Activated T-helper 1 cell treated with anti-CD3 and anti-CD28 coated beads, Interleukin-12 subunit alpha, Interleukin-12 subunit beta, Interleukin-2, Interleukin-4 antibody, amounts not matched to agents 30 ng/mL and 10 ng/mL and 1 ng/mL, durations not matched to agents 14 hours and 24 hours and 36 hours (primary cell): ENCODE data around the gene DAAM1. TPM values are rescaled to one million over a fixed set of nuclear protein-coding genes. Genes with fewer than 3 reads are reported as not detected.

Experiments used
- DNase-seq: peaks from one replicate; pipeline ENCODE4 v3.0.0; 2021; ENCODE audit warnings: low spot score
- H3K27ac Mint-ChIP-seq: one replicate; pipeline ENCODE4 v1.8.0; 2021; ENCODE audit warnings: mild to moderate bottlenecking, mixed read lengths
- H3K27me3 Mint-ChIP-seq: one replicate; pipeline ENCODE4 v1.8.0; 2022; ENCODE audit warnings: mild to moderate bottlenecking, moderate library complexity, mixed read lengths; ENCODE audit not compliant: insufficient read depth
- H3K36me3 Mint-ChIP-seq: one replicate; pipeline ENCODE4 v1.8.0; 2021; ENCODE audit warnings: low read depth, mixed read lengths
- H3K4me1 Mint-ChIP-seq: one replicate; pipeline ENCODE4 v1.8.0; 2021; ENCODE audit warnings: low read depth, mixed read lengths
- H3K4me3 Mint-ChIP-seq: one replicate; pipeline ENCODE4 v1.8.0; 2021; ENCODE audit warnings: mild to moderate bottlenecking, moderate library complexity, mixed read lengths
- H3K9me3 Mint-ChIP-seq: one replicate; pipeline ENCODE4 v1.8.0; 2021; ENCODE audit warnings: mixed read lengths
- intact Hi-C: fragments of 100-400 bp; cut with micrococcal nuclease; formaldehyde crosslinking; loops from one replicate; pipeline ENCODE4 v1.15.1; 2024
- total RNA-seq: library from RNA; stranded (reverse); gene quantifications from 2 replicates; pipeline ENCODE4 v1.2.3, GENCODE V29; 2022

DAAM1 gene
- total RNA-seq, 1 donor from 2014 or later, result 4.2 TPM

GRCh38 chr14:59213368-59214315 lies 25.2 kb downstream of the DAAM1 start:
- intact Hi-C loops, result no loop called here
- Mint-ChIP-seq H3K36me3 (no peaks in the 10 kb centered on the region), H3K4me3 (no peak overlapping the region), H3K27ac (no peak overlapping the region), H3K27me3 (no peaks in the 10 kb centered on the region), H3K9me3 (no peaks in the 10 kb centered on the region), H3K4me1 (no peaks in the 10 kb centered on the region)
- DNase-seq, result no peak

- intact Hi-C loops, result no loop called here
- H3K36me3 Mint-ChIP-seq, result no peaks in the 10 kb centered on the region
- no peaks in the 10 kb centered on the region for H3K27me3 Mint-ChIP-seq
- H3K9me3 Mint-ChIP-seq, result no peaks in the 10 kb centered on the region
- H3K4me1 Mint-ChIP-seq, result no peaks in the 10 kb centered on the region
- no peak overlapping the region for H3K4me3 Mint-ChIP-seq
- no peak for DNase-seq
- H3K27ac Mint-ChIP-seq, result no peak overlapping the region
Observed at GRCh38 chr14:59214702-59215302, 26.3 kb downstream of the DAAM1 start.

GRCh38 chr14:59215322-59215721 lies 26.9 kb downstream of the DAAM1 start:
- no peaks in the 10 kb centered on the region for H3K27me3 Mint-ChIP-seq
- no peak for DNase-seq
- H3K4me3 Mint-ChIP-seq, result no peak overlapping the region
- H3K27ac Mint-ChIP-seq, result no peak overlapping the region
- intact Hi-C loops, result no loop called here
- no peaks in the 10 kb centered on the region for H3K4me1 Mint-ChIP-seq
- no peaks in the 10 kb centered on the region for H3K9me3 Mint-ChIP-seq
- no peaks in the 10 kb centered on the region for H3K36me3 Mint-ChIP-seq

GRCh38 chr14:59215757-59216156 lies 27.3 kb downstream of the DAAM1 start:
- Mint-ChIP-seq H3K4me1 (no peaks in the 10 kb centered on the region), H3K9me3 (no peaks in the 10 kb centered on the region), H3K4me3 (no peak overlapping the region), H3K27me3 (no peaks in the 10 kb centered on the region), H3K36me3 (no peaks in the 10 kb centered on the region), H3K27ac (no peak overlapping the region)
- no peak for DNase-seq
- intact Hi-C loops, result no loop called here

- no peak overlapping the region for H3K4me3 Mint-ChIP-seq
- no peaks in the 10 kb centered on the region for H3K36me3 Mint-ChIP-seq
- intact Hi-C loops, result no loop called here
- no peaks in the 10 kb centered on the region for H3K4me1 Mint-ChIP-seq
- DNase-seq, result no peak
- no peak overlapping the region for H3K27ac Mint-ChIP-seq
- H3K9me3 Mint-ChIP-seq, result no peaks in the 10 kb centered on the region
- no peaks in the 10 kb centered on the region for H3K27me3 Mint-ChIP-seq
Observed at GRCh38 chr14:59217011-59217410, 28.5 kb downstream of the DAAM1 start.

- no peaks in the 10 kb centered on the region for H3K27me3 Mint-ChIP-seq
- intact Hi-C loops, result no loop called here
- no peak overlapping the region for H3K4me3 Mint-ChIP-seq
- no peaks in the 10 kb centered on the region for H3K4me1 Mint-ChIP-seq
- peaks cover 2% of the 10 kb centered on the region for H3K36me3 Mint-ChIP-seq
- H3K27ac Mint-ChIP-seq, result no peak overlapping the region
- no peak for DNase-seq
- H3K9me3 Mint-ChIP-seq, result no peaks in the 10 kb centered on the region
Observed at GRCh38 chr14:59221568-59221967, 33.1 kb downstream of the DAAM1 start.

- H3K27me3 Mint-ChIP-seq, result peaks cover 2% of the 10 kb centered on the region
- intact Hi-C loops, result no loop called here
- H3K4me3 Mint-ChIP-seq, result no peak overlapping the region
- peaks cover 2% of the 10 kb centered on the region for H3K36me3 Mint-ChIP-seq
- peaks cover 2% of the 10 kb centered on the region for H3K4me1 Mint-ChIP-seq
- H3K27ac Mint-ChIP-seq, result no peak overlapping the region
- no peak for DNase-seq
- no peaks in the 10 kb centered on the region for H3K9me3 Mint-ChIP-seq
Observed at GRCh38 chr14:59224341-59224740, 35.9 kb downstream of the DAAM1 start.

GRCh38 chr14:59225281-59225680 lies 36.8 kb downstream of the DAAM1 start:
- intact Hi-C loops, result no loop called here
- no peak overlapping the region for H3K4me3 Mint-ChIP-seq

GRCh38 chr14:59228421-59228820 lies 40.0 kb downstream of the DAAM1 start:
- H3K36me3 Mint-ChIP-seq, result no peaks in the 10 kb centered on the region
- no peak overlapping the region for H3K27ac Mint-ChIP-seq
- H3K27me3 Mint-ChIP-seq, result peaks cover 4% of the 10 kb centered on the region

More at GRCh38 chr14:59225281-59225680, 36.8 kb downstream of the DAAM1 start:
- no peaks in the 10 kb centered on the region for H3K9me3 Mint-ChIP-seq
- peaks cover 2% of the 10 kb centered on the region for H3K27me3 Mint-ChIP-seq
- peaks cover 2% of the 10 kb centered on the region for H3K36me3 Mint-ChIP-seq
- DNase-seq, result no peak
- H3K4me1 Mint-ChIP-seq, result peaks cover 11% of the 10 kb centered on the region
- no peak overlapping the region for H3K27ac Mint-ChIP-seq

GRCh38 chr14:59229653-59230406 lies 41.4 kb downstream of the DAAM1 start:
- DNase-seq, result no peak

More at GRCh38 chr14:59228421-59228820, 40.0 kb downstream of the DAAM1 start:
- no peak overlapping the region for H3K4me3 Mint-ChIP-seq
- no peak for DNase-seq
- H3K4me1 Mint-ChIP-seq, result peaks cover 11% of the 10 kb centered on the region
- intact Hi-C loops, result no loop called here
- H3K9me3 Mint-ChIP-seq, result no peaks in the 10 kb centered on the region

GRCh38 chr14:59236195-59236594 lies 47.7 kb downstream of the DAAM1 start:
- H3K4me3 Mint-ChIP-seq, result no peak overlapping the region
- no peaks in the 10 kb centered on the region for H3K4me1 Mint-ChIP-seq
- no peak overlapping the region for H3K27ac Mint-ChIP-seq
- intact Hi-C loops, result no loop called here
- no peaks in the 10 kb centered on the region for H3K9me3 Mint-ChIP-seq
- DNase-seq, result no peak
- H3K27me3 Mint-ChIP-seq, result peaks cover 4% of the 10 kb centered on the region
- H3K36me3 Mint-ChIP-seq, result no peaks in the 10 kb centered on the region

More at GRCh38 chr14:59229653-59230406, 41.4 kb downstream of the DAAM1 start:
- Mint-ChIP-seq H3K27me3 (peaks cover 4% of the 10 kb centered on the region), H3K27ac (no peak overlapping the region), H3K9me3 (no peaks in the 10 kb centered on the region), H3K36me3 (no peaks in the 10 kb centered on the region), H3K4me3 (no peak overlapping the region), H3K4me1 (peaks cover 11% of the 10 kb centered on the region)
- intact Hi-C loops, result no loop called here

- no peak overlapping the region for H3K27ac Mint-ChIP-seq
- intact Hi-C loops, result no loop called here
- H3K4me1 Mint-ChIP-seq, result no peaks in the 10 kb centered on the region
- peaks cover 2% of the 10 kb centered on the region for H3K27me3 Mint-ChIP-seq
- no peak for DNase-seq
- H3K36me3 Mint-ChIP-seq, result no peaks in the 10 kb centered on the region
- H3K4me3 Mint-ChIP-seq, result no peak overlapping the region
- no peaks in the 10 kb centered on the region for H3K9me3 Mint-ChIP-seq
Observed at GRCh38 chr14:59238216-59238615, 49.7 kb downstream of the DAAM1 start.

GRCh38 chr14:59239022-59239421 lies 50.6 kb downstream of the DAAM1 start:
- H3K36me3 Mint-ChIP-seq, result peaks cover under 1% of the 10 kb centered on the region
- no peak overlapping the region for H3K4me3 Mint-ChIP-seq
- no peak overlapping the region for H3K27ac Mint-ChIP-seq
- no peak for DNase-seq
- no peaks in the 10 kb centered on the region for H3K9me3 Mint-ChIP-seq
- peaks cover 2% of the 10 kb centered on the region for H3K27me3 Mint-ChIP-seq
- H3K4me1 Mint-ChIP-seq, result no peaks in the 10 kb centered on the region
- intact Hi-C loops, result no loop called here
